NK-92 treated with Interleukin-12 subunit alpha and Interleukin-12 subunit beta, amount 100 ng/mL, for 24 hours (cell line): ENCODE data around the gene LAMA3.

Source experiments
- DNase-seq: peaks from one replicate; lab custom pipeline; 2025; lab: John Stamatoyannopoulos, UW

Gene LAMA3

GRCh38 chr18:23825496-23825895 lies 136.2 kb downstream of the LAMA3 start:
- DNase-seq: no peak

GRCh38 chr18:23825978-23826405 lies 136.7 kb downstream of the LAMA3 start:
- DNase-seq: no peak

- DNase-seq: no peak
Observed at GRCh38 chr18:23826850-23827620, 137.8 kb downstream of the LAMA3 start.

- no peak for DNase-seq
Observed at GRCh38 chr18:23827681-23828080, 138.4 kb downstream of the LAMA3 start.

- DNase-seq: peak; percentile 29
Observed at GRCh38 chr18:23828426-23828825, 139.2 kb downstream of the LAMA3 start.

GRCh38 chr18:23832911-23833310 lies 143.7 kb downstream of the LAMA3 start:
- DNase-seq: no peak

GRCh38 chr18:23833714-23834113 lies 144.5 kb downstream of the LAMA3 start:
- no peak for DNase-seq

- DNase-seq: no peak
Observed at GRCh38 chr18:23835091-23835490, 145.8 kb downstream of the LAMA3 start.

- no peak for DNase-seq
Observed at GRCh38 chr18:23835506-23835905, 146.3 kb downstream of the LAMA3 start.

- DNase-seq: no peak
Observed at GRCh38 chr18:23837591-23837990, 148.3 kb downstream of the LAMA3 start.

- no peak for DNase-seq
Observed at GRCh38 chr18:23838233-23838632, 149.0 kb downstream of the LAMA3 start.

GRCh38 chr18:23838801-23839366 lies 149.6 kb downstream of the LAMA3 start:
- DNase-seq: no peak

- no peak for DNase-seq
Observed at GRCh38 chr18:23842305-23842704, 153.1 kb downstream of the LAMA3 start.

- DNase-seq: no peak
Observed at GRCh38 chr18:23844991-23845680, 155.9 kb downstream of the LAMA3 start.

GRCh38 chr18:23845988-23846630 lies 156.9 kb downstream of the LAMA3 start:
- DNase-seq: no peak

GRCh38 chr18:23847321-23847986 lies 158.2 kb downstream of the LAMA3 start:
- no peak for DNase-seq

GRCh38 chr18:23849141-23849540 lies 159.9 kb downstream of the LAMA3 start:
- no peak for DNase-seq

GRCh38 chr18:23850215-23850614 lies 161.0 kb downstream of the LAMA3 start:
- no peak for DNase-seq

GRCh38 chr18:23851470-23852002 lies 162.3 kb downstream of the LAMA3 start:
- DNase-seq: no peak

- DNase-seq: no peak
Observed at GRCh38 chr18:23852236-23853045, 163.2 kb downstream of the LAMA3 start.
